ENCODE results near the gene CAPZA2.

- no peak for TF ChIP-seq CTCF (conservative IDR thresholded peaks at IDR 0.05 in 1 of 2, IDR thresholded peaks at IDR 0.05 in 1 of 2; ENCODE audit: extremely low read depth in 1 of 2, insufficient read depth in 1 of 2, low read depth in 1 of 2, low read length in 2 of 2)
- no peak for TF ChIP-seq EZH2 (IDR thresholded peaks at IDR 0.05; ENCODE audit: borderline replicate concordance, low read length)
Observed at GRCh38 chr7:116951366-116952292, 89.2 kb downstream of the CAPZA2 start.
